Effector memory CD4-positive, alpha-beta T cell (primary cell): ENCODE data around the gene PTMA.
"Not testable (repeated sequence)": the region's sequence is repeated elsewhere in the genome, so short reads cannot be mapped to it uniquely, and the experiment has no call there.

Source experiments
- DNase-seq, 3 donors: peaks; one replicate each; pipeline ENCODE4 v3.0.0-alpha.2; 2020
- H3K27ac ChIP-seq: 2 replicates; pipeline ENCODE4 v1.7.0; 2013; ENCODE audit warnings: mild to moderate bottlenecking, low read length, moderate library complexity; ENCODE audit not compliant: insufficient read depth, poor library complexity, severe bottlenecking
- H3K27me3 ChIP-seq: replicated peaks from 2 replicates; pipeline ENCODE4 v1.7.0; 2013; ENCODE audit warnings: mild to moderate bottlenecking, low read length; ENCODE audit not compliant: insufficient read depth, control insufficient read depth, poor library complexity, severe bottlenecking
- H3K36me3 ChIP-seq: 2 replicates; pipeline ENCODE4 v1.7.0; 2013; ENCODE audit warnings: mild to moderate bottlenecking, low read length, moderate library complexity; ENCODE audit not compliant: control insufficient read depth, insufficient read depth
- H3K4me1 ChIP-seq: 2 replicates; pipeline ENCODE4 v1.7.0; 2013; ENCODE audit warnings: low read length, mild to moderate bottlenecking; ENCODE audit not compliant: control insufficient read depth, insufficient read depth, poor library complexity, severe bottlenecking
- H3K4me3 ChIP-seq: 2 replicates; pipeline ENCODE4 v1.7.0; 2013; ENCODE audit warnings: low read length, low read depth, mild to moderate bottlenecking; ENCODE audit not compliant: insufficient read depth, poor library complexity, severe bottlenecking
- H3K9me3 ChIP-seq: 2 replicates; pipeline ENCODE4 v1.7.0; 2013; ENCODE audit warnings: mild to moderate bottlenecking, low read length, moderate library complexity; ENCODE audit not compliant: control insufficient read depth
- total RNA-seq, 3 donors: gene quantifications; one replicate each; lab custom pipeline; 2026; lab: John Stamatoyannopoulos, UW

Gene PTMA
- 1,086 to 1,359 (median 1,254) reads per million in 3 donors for total RNA-seq

GRCh38 chr2:231707927-231708772 lies at the start of gene PTMA:
PTMA (plus strand) TSS chr2:231708525; CDS start chr2:231708707, 182 bp downstream.
- H3K9me3 ChIP-seq: no peaks in the 10 kb centered on the region
- H3K36me3 ChIP-seq: peaks cover 14% of the 10 kb centered on the region
- peak within 1 kb of the TSS; percentile 100 for H3K27ac ChIP-seq
- H3K4me3 ChIP-seq: peak within 1 kb of the TSS; percentile 99
- peaks cover 31% of the 10 kb centered on the region for H3K4me1 ChIP-seq
- no peaks in the 10 kb centered on the region for H3K27me3 ChIP-seq
- DNase-seq: peak; percentile 99 to 100 (median 99)

GRCh38 chr2:231660073-231660472 lies 48.3 kb upstream of the PTMA start:
- not testable (repeated sequence) for H3K9me3 ChIP-seq, H3K4me1 ChIP-seq, DNase-seq, H3K27ac ChIP-seq, H3K27me3 ChIP-seq, H3K36me3 ChIP-seq, H3K4me3 ChIP-seq

DNA sequence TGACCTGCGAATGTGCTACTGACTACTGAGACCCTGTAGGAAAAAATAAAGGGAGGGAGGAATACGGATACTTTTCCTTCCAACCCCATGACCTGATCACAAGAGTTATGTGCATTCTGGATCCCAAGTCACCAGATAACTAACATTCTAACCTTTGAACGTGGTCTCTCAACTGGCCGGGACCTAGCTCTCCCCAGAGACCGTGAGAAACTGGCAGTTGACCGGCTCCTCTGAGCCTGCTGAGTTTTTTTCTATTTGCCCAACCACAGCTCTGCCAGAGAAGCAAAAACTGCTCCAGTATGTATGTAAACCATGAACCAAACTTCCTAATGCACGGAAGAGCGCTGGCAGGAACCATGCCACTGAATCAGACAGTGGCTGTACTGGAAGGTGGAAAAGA lies 47.5 kb upstream of the PTMA start:
- H3K4me1 ChIP-seq: no peaks in the 10 kb centered on the region
- no peak overlapping the region for H3K27ac ChIP-seq
- no peaks in the 10 kb centered on the region for H3K36me3 ChIP-seq
- H3K9me3 ChIP-seq: no peaks in the 10 kb centered on the region
- DNase-seq: no peak
- no peak overlapping the region for H3K4me3 ChIP-seq
- no peaks in the 10 kb centered on the region for H3K27me3 ChIP-seq

DNA sequence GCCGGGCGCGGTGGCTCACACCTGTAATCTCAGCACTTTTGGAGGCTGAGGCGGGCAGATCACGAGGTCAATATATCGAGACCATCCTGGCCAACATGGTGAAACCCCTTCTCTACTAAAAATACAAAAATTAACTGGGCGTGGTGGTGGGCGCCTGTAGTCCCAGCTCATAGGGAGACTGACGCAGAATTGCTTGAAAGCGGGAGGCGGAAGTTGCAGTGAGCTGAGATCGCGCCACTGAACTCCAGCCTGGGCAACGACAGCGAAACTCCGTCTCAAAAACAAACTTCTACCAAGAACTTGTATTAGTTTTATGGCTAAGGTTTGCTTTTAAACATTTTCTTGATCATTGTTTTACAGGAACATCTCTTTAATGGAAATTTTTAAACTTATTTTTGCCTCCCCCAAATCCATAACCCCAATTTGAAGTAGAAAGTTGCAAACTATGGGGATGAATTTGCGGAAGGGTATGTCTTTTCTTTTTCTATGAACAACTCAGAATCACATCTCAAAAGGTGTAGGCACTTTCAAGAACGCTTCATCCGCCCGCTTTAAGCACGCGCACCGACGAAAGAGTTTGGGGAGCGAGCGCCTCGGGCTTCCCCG lies 46.8 kb upstream of the PTMA start:
- Histone ChIP-seq H3K36me3 (no peaks in the 10 kb centered on the region), H3K27ac (peak overlapping the region; percentile 96), H3K4me3 (peak overlapping the region; percentile 56), H3K9me3 (no peaks in the 10 kb centered on the region), H3K27me3 (no peaks in the 10 kb centered on the region), H3K4me1 (no peaks in the 10 kb centered on the region)
- no peak for DNase-seq

DNA sequence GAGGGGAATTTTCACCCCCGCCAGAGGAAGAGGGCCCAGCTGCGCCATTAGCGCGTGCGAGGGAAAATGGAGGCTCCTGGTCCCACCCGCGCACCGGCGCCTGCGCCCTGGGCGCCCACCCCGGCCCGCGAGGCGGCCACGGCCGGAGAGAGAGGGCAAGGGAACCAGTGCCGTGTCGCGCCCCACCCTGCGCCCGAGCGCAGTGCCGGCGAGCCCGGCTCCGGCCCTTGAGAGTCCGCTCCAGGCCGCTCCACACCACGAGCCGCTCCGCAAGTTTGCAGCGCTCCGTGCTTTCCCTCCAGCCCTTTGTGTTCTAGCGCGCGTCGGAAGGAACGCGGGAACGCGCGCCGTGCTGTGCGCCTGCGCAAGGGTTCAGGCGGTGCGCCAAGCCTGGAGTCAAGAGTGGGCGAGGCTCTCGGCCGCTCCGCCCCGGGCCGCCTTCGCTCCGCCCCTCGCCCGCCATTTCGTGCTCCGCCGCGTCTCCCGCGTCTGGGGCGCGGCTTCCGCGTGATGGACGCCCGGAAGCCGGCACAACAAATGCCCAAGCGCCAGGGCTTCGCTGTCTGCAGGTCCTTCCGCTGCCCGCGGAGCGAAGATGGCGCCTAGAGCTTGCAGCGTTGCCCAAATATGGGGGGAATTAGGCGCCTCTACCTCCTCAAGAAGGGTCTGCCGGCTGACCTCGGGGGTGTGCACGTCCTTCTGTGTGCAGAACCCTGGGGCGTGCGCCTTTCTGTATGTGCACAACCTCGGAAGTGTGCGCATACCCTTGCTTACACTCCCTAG lies 46.1 kb upstream of the PTMA start:
- peak overlapping the region; percentile 56 for H3K4me3 ChIP-seq
- H3K36me3 ChIP-seq: no peaks in the 10 kb centered on the region
- H3K4me1 ChIP-seq: no peaks in the 10 kb centered on the region
- H3K27me3 ChIP-seq: no peaks in the 10 kb centered on the region
- H3K27ac ChIP-seq: peak overlapping the region; percentile 96
- DNase-seq: peak; percentile 92 to 94 (median 94)
- H3K9me3 ChIP-seq: no peaks in the 10 kb centered on the region

- peak overlapping the region; percentile 46 for H3K4me3 ChIP-seq
- no peaks in the 10 kb centered on the region for H3K36me3 ChIP-seq
- H3K27ac ChIP-seq: peak overlapping the region; percentile 96
- H3K27me3 ChIP-seq: no peaks in the 10 kb centered on the region
- DNase-seq: no peak
- H3K9me3 ChIP-seq: no peaks in the 10 kb centered on the region
- no peaks in the 10 kb centered on the region for H3K4me1 ChIP-seq
Measured at GRCh38 chr2:231662811-231663457, 45.4 kb upstream of the PTMA start.

DNA sequence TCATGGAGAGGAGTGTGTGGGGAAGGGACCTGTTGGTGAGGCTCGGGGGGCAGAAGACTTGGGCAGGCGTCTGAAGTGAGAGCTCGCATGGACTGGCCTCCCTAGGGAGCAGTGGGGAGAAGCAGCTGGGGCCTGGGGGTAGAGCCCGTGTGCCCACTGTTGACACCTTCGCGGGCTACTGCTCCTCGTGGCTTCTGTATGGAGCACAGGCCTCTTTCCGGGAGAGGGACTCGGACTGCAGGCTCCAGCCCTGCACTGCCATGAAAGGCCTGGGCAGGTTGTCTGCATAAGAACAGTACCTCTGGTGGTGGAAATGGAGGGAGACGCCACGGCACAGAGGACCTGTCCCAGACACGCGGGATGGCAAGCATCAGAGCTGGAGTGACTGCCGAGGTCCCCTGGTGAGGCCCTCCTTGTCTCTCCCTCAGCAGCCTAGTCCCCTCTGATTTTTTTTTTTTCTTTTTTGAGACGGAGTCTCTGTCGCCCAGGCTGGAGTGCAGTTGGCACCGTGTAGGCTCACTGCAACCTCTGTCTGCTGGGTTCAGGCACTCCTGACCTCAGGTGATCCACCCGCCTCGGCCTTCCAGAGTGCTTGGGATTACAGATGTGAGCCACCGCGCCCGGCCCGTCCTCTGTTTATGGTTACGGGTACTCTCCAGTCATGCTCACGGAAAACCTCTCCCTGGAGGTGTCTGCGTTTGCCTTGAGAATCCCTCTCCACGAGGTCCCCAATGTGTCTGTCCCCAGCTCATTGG lies 44.7 kb upstream of the PTMA start:
- Histone ChIP-seq H3K36me3 (no peaks in the 10 kb centered on the region), H3K27me3 (no peaks in the 10 kb centered on the region), H3K4me3 (no peak overlapping the region), H3K4me1 (no peaks in the 10 kb centered on the region), H3K27ac (no peak overlapping the region), H3K9me3 (no peaks in the 10 kb centered on the region)
- no peak for DNase-seq

DNA sequence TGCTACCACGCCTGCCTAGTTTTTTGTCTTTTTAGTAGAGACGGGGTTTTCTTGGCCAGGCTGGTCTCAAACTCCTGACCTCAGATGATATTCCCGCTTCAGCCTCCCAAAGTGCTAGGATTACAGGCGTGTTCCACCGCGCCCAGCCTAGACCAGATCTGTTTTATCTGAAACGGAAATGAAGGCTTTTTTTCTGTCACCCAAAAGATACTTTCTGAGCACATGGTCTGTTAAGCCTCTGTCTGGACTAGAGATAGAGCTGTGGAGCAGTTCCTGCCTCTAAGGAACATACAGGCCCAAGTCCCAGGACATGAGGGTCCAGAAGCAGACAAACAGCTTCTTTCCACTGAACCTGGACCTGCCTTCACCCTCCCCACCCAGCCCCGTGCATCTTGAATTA lies 43.6 kb upstream of the PTMA start:
- H3K9me3 ChIP-seq: no peaks in the 10 kb centered on the region
- DNase-seq: no peak
- no peak overlapping the region for H3K27ac ChIP-seq
- H3K4me3 ChIP-seq: no peak overlapping the region
- H3K4me1 ChIP-seq: no peaks in the 10 kb centered on the region
- no peaks in the 10 kb centered on the region for H3K36me3 ChIP-seq
- H3K27me3 ChIP-seq: no peaks in the 10 kb centered on the region
